Loucy (cell line): ENCODE results near the gene FLRT2.

Experiments used
- CTCF ChIP-seq: fragments of 200-600 bp; sonication (generic); conservative IDR thresholded peaks from 2 replicates; pipeline ENCODE4 v1.5.1; 2014; ENCODE audit warnings: mild to moderate bottlenecking, antibody characterized with exemption, low read length
- EZH2phosphoT487 ChIP-seq: fragments of 200-600 bp; IDR thresholded peaks from 2 replicates; pipeline ENCODE4 v1.6.1; 2018; ENCODE audit warnings: antibody characterized with exemption, mild to moderate bottlenecking, moderate library complexity, borderline replicate concordance

- TF ChIP-seq CTCF, result no peak
- TF ChIP-seq EZH2phosphoT487, result no peak
Measured at GRCh38 chr14:85617791-85618190, 87.8 kb downstream of the FLRT2 start.
